Body of pancreas (tissue), 4 donors: ENCODE results near the gene GRID1.

Experiments
- CTCF ChIP-seq, 7 experiments: fragments of 450-650 bp in 4 of 7; fragments of 200-600 bp in 3 of 7; sonication (generic) in 3 of 7; IDR thresholded peaks; one replicate each; pipeline ENCODE4 v1.5.1; 2016 to 2019; ENCODE audit warnings: antibody characterized with exemption in 7 of 7
- POLR2A ChIP-seq, 3 donors: fragments of 450-650 bp; IDR thresholded peaks; one replicate each; pipeline ENCODE4 v1.6.1; 2016; ENCODE audit warnings: antibody characterized with exemption in 3 of 3, mild to moderate bottlenecking in 2 of 3

GRCh38 chr10:86053675-86054074, 312.9 kb downstream of the GRID1 start:
- no peak for TF ChIP-seq CTCF (IDR thresholded peaks at IDR 0.05)
- TF ChIP-seq POLR2A (IDR thresholded peaks at IDR 0.05), result no peak
